Measurements from ENCODE around the gene NRXN3.

DNA sequence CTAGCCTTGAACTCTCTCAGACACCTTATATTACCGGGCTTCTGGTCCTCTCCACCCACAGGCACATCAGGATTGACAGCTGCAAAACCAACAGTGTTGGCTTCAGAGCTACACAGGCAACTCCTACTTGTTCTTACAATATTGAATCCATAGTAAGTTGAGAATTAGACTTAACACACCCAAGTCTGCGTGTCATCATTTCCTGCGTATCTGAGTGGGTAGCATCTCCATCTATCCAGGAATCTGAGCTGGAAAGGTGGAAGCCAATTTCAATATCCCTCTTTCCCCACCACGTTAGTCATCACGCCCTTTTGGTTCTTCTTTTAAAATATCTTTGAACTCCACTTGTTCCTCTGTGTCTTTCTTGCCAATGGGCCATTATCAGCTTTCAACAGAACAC lies 37.2 kb downstream of the NRXN3 start:
- TF ChIP-seq, protein P1, sequence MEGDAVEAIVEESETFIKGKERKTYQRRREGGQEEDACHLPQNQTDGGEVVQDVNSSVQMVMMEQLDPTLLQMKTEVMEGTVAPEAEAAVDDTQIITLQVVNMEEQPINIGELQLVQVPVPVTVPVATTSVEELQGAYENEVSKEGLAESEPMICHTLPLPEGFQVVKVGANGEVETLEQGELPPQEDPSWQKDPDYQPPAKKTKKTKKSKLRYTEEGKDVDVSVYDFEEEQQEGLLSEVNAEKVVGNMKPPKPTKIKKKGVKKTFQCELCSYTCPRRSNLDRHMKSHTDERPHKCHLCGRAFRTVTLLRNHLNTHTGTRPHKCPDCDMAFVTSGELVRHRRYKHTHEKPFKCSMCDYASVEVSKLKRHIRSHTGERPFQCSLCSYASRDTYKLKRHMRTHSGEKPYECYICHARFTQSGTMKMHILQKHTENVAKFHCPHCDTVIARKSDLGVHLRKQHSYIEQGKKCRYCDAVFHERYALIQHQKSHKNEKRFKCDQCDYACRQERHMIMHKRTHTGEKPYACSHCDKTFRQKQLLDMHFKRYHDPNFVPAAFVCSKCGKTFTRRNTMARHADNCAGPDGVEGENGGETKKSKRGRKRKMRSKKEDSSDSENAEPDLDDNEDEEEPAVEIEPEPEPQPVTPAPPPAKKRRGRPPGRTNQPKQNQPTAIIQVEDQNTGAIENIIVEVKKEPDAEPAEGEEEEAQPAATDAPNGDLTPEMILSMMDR (IDR thresholded peaks at IDR 0.05 in 2 of 3, conservative IDR thresholded peaks at IDR 0.05 in 1 of 3; ENCODE audit: borderline replicate concordance in 1 of 3, insufficient read depth in 1 of 3, low read depth in 2 of 3, low read length in 2 of 3): no peak
- TF ChIP-seq SRF (IDR thresholded peaks at IDR 0.05; ENCODE audit: low read depth) (no peak), POLR2AphosphoS5 (IDR thresholded peaks at IDR 0.05; ENCODE audit: low read depth, low read length) (no peak), ELF1 (IDR thresholded peaks at IDR 0.05; ENCODE audit: borderline replicate concordance, low read depth) (no peak), EZH2phosphoT487 (IDR thresholded peaks at IDR 0.05; ENCODE audit: borderline replicate concordance) (no peak), POLR2A (IDR thresholded peaks at IDR 0.05; ENCODE audit: borderline replicate concordance, extremely low read depth, insufficient read depth, insufficient read length) (no peak), ZNF274 (IDR thresholded peaks at IDR 0.05; ENCODE audit: low read depth, low read length) (no peak), RAD21 (IDR thresholded peaks at IDR 0.05; ENCODE audit: low read depth) (no peak), YY1 (IDR thresholded peaks at IDR 0.05; ENCODE audit: extremely low read depth, insufficient replicate concordance, low read depth, low read length) (no peak)
- TF ChIP-seq, protein P2, sequence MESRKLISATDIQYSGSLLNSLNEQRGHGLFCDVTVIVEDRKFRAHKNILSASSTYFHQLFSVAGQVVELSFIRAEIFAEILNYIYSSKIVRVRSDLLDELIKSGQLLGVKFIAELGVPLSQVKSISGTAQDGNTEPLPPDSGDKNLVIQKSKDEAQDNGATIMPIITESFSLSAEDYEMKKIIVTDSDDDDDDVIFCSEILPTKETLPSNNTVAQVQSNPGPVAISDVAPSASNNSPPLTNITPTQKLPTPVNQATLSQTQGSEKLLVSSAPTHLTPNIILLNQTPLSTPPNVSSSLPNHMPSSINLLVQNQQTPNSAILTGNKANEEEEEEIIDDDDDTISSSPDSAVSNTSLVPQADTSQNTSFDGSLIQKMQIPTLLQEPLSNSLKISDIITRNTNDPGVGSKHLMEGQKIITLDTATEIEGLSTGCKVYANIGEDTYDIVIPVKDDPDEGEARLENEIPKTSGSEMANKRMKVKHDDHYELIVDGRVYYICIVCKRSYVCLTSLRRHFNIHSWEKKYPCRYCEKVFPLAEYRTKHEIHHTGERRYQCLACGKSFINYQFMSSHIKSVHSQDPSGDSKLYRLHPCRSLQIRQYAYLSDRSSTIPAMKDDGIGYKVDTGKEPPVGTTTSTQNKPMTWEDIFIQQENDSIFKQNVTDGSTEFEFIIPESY (IDR thresholded peaks at IDR 0.05; ENCODE audit: extremely low read depth, insufficient replicate concordance, low read length): no peak
- TF ChIP-seq, protein P3, sequence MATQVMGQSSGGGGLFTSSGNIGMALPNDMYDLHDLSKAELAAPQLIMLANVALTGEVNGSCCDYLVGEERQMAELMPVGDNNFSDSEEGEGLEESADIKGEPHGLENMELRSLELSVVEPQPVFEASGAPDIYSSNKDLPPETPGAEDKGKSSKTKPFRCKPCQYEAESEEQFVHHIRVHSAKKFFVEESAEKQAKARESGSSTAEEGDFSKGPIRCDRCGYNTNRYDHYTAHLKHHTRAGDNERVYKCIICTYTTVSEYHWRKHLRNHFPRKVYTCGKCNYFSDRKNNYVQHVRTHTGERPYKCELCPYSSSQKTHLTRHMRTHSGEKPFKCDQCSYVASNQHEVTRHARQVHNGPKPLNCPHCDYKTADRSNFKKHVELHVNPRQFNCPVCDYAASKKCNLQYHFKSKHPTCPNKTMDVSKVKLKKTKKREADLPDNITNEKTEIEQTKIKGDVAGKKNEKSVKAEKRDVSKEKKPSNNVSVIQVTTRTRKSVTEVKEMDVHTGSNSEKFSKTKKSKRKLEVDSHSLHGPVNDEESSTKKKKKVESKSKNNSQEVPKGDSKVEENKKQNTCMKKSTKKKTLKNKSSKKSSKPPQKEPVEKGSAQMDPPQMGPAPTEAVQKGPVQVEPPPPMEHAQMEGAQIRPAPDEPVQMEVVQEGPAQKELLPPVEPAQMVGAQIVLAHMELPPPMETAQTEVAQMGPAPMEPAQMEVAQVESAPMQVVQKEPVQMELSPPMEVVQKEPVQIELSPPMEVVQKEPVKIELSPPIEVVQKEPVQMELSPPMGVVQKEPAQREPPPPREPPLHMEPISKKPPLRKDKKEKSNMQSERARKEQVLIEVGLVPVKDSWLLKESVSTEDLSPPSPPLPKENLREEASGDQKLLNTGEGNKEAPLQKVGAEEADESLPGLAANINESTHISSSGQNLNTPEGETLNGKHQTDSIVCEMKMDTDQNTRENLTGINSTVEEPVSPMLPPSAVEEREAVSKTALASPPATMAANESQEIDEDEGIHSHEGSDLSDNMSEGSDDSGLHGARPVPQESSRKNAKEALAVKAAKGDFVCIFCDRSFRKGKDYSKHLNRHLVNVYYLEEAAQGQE (IDR thresholded peaks at IDR 0.05; ENCODE audit: low read depth): no peak

Data from HCT116 (cell line).